Aorta (tissue), 5 donors: ENCODE data around the gene ME3. TPM values are rescaled to one million over a fixed set of nuclear protein-coding genes. Genes with fewer than 3 reads are reported as not detected.

Experiments used
- ATAC-seq: fragments of 200-7000 bp; cut with Tn5 transposase; one replicate; pipeline ENCODE4 v1.9.1; 2022; ENCODE audit warnings: moderate library complexity; ENCODE audit not compliant: low FRiP score
- DNase-seq, 2 donors: peaks; one replicate each; pipeline ENCODE4 v3.0.0-alpha.2; 2020
- H3K27ac ChIP-seq, 2 donors: one replicate each; pipeline ENCODE4 v1.5.1; 2013; ENCODE audit warnings: low read length in 2 of 2, mild to moderate bottlenecking in 2 of 2, moderate library complexity in 2 of 2, control low read depth in 1 of 2, inconsistent platforms in 1 of 2, low read depth in 1 of 2
- H3K27me3 ChIP-seq, 2 donors: one replicate each; pipeline ENCODE4 v1.6.1; 2013; ENCODE audit warnings: control low read depth in 1 of 2, low read length in 1 of 2, mild to moderate bottlenecking in 1 of 2, moderate library complexity in 1 of 2; ENCODE audit not compliant: insufficient read depth in 2 of 2, control insufficient read depth in 1 of 2
- H3K36me3 ChIP-seq, 2 donors: one replicate each; pipeline ENCODE4 v1.6.1; 2013; ENCODE audit warnings: control low read depth in 1 of 2, low read length in 1 of 2, mild to moderate bottlenecking in 1 of 2; ENCODE audit not compliant: insufficient read depth in 2 of 2, control insufficient read depth in 1 of 2
- H3K4me1 ChIP-seq, 2 donors: one replicate each; pipeline ENCODE4 v1.6.1; 2013; ENCODE audit warnings: low read length in 2 of 2, control low read depth in 1 of 2, mild to moderate bottlenecking in 1 of 2, moderate library complexity in 1 of 2; ENCODE audit not compliant: insufficient read depth in 2 of 2, control insufficient read depth in 1 of 2
- H3K4me3 ChIP-seq, 2 donors: one replicate each; pipeline ENCODE4 v1.5.1; 2013; ENCODE audit warnings: low read length in 2 of 2, control low read depth in 1 of 2, mild to moderate bottlenecking in 1 of 2
- H3K9me3 ChIP-seq: one replicate; pipeline ENCODE4 v1.6.1; 2013; ENCODE audit warnings: mild to moderate bottlenecking, low read length; ENCODE audit not compliant: control insufficient read depth
- WGBS, 2 donors: extraction: QIAGEN DNeasy Blood & Tissue Kit; methylation state at CpG; one replicate each; pipeline ENCODE4 v1.1.7; 2013; 5-methylcytosine and 5-hydroxymethylcytosine counted together
- intact Hi-C, 2 donors: fragments of 100-400 bp; cut with DNase I; formaldehyde crosslinking; loops; one replicate each; pipeline versions ENCODE4 v1.14.2 to v1.15.0; 2022
- polyA plus RNA-seq, 2 donors: library from polyadenylated mRNA; stranded (reverse); fragments of 200-250 nt; gene quantifications; one replicate each; pipeline ENCODE4 v1.2.3, GENCODE V29; 2013
- total RNA-seq, 2 donors: library from RNA; stranded (reverse); fragmentation: NEBNext Ultra II Directional; extraction: Animal tissue kit (Norgen Biotek cat#: 25700); gene quantifications; one replicate each; pipeline ENCODE4 v1.2.1, GENCODE V29; 2021
- donor health status: healthy with polysubstance abuse.
- donor health status: Bipolar disorder and iron deficiency.
- donor health status: DM: no; HTN: no; CAD: no.
- donor health status: DM: no; HTN: no; CAD: no.
- donor health status: DM: yes; HTN: yes; CAD: no.

ME3 gene
- total and polyA plus RNA-seq, 4 donors: 9.5 to 41.0 (median 28.6) TPM

- no peaks in the 10 kb centered on the region for H3K9me3 ChIP-seq
- H3K36me3 ChIP-seq: no peaks in the 10 kb centered on the region
- ATAC-seq (no peak), DNase-seq (no peak)
- H3K27me3 ChIP-seq: no peaks in the 10 kb centered on the region
- peak overlapping the region in 1 of 2 donors; percentile 6 for H3K27ac ChIP-seq
- H3K4me3 ChIP-seq: no peak overlapping the region
- H3K4me1 ChIP-seq: peaks cover 0 to 2% of the 10 kb centered on the region in 2 donors
- WGBS, 2 donors: 5 to 7% methylated on average over 2 of the region's 2 CpGs
- intact Hi-C loops: no loop called here
Observed at GRCh38 chr11:86675017-86675416, 2.6 kb upstream of the ME3 start.

GRCh38 chr11:86673872-86674750, 1.7 kb upstream of the ME3 start:
- Histone ChIP-seq H3K4me1 (peaks cover 0 to 2% of the 10 kb centered on the region in 2 donors), H3K36me3 (no peaks in the 10 kb centered on the region), H3K9me3 (no peaks in the 10 kb centered on the region), H3K4me3 (no peak overlapping the region), H3K27me3 (no peaks in the 10 kb centered on the region), H3K27ac (no peak overlapping the region)
- intact Hi-C loops: loop anchor here (5.0 kb wide), 2 partner anchors 42 to 128 kb away; partner anchors contain the start of gene PRSS23 (in 2 of the 2)
- DNase-seq (no peak), ATAC-seq (no peak)
- 95 to 96% methylated on average over 6 of the region's 6 CpGs for WGBS, 2 donors

GRCh38 chr11:86673055-86673843, 833 bp upstream of the ME3 start:
- Histone ChIP-seq H3K27ac (peak overlapping the region in 1 of 2 donors; percentile 32), H3K4me1 (peaks cover 0 to 3% of the 10 kb centered on the region in 2 donors), H3K36me3 (no peaks in the 10 kb centered on the region), H3K9me3 (no peaks in the 10 kb centered on the region), H3K4me3 (no peak overlapping the region), H3K27me3 (no peaks in the 10 kb centered on the region)
- no peak for ATAC-seq
- WGBS, 2 donors: 87% methylated on average over 8 of the region's 8 CpGs
- intact Hi-C loops: loop anchor here (5.0 kb wide), 2 partner anchors 41 to 129 kb away; partner anchors contain the start of gene PRSS23 (in 2 of the 2)
- DNase-seq: no peak

- no peaks in the 10 kb centered on the region for H3K9me3 ChIP-seq
- no peaks in the 10 kb centered on the region for H3K27me3 ChIP-seq
- 0% methylated on average over 21 to 33 of the region's 33 CpGs for WGBS, 2 donors
- DNase-seq (peak; percentile 83 to 93), ATAC-seq (peak; percentile 78)
- H3K27ac ChIP-seq: peak overlapping the region; percentile 50 to 92
- H3K4me1 ChIP-seq: peaks cover 0 to 3% of the 10 kb centered on the region in 2 donors
- peak overlapping the region; percentile 56 to 57 for H3K4me3 ChIP-seq
- intact Hi-C loops: loop anchor here (5.0 kb wide), 2 partner anchors 39 to 131 kb away; partner anchors contain the start of gene PRSS23 (in 2 of the 2)
- no peaks in the 10 kb centered on the region for H3K36me3 ChIP-seq
Observed at GRCh38 chr11:86671531-86672006, 847 bp downstream of the ME3 start.

GRCh38 chr11:86670911-86671310, 1.5 kb downstream of the ME3 start:
- intact Hi-C loops: loop anchor here (5.0 kb wide), 2 partner anchors 39 to 131 kb away; partner anchors contain the start of gene PRSS23 (in 2 of the 2)
- ATAC-seq (no peak), DNase-seq (no peak)
- peaks cover 0 to 8% of the 10 kb centered on the region in 2 donors for H3K4me1 ChIP-seq
- WGBS, 2 donors: 24 to 39% methylated on average over 3 of the region's 3 CpGs
- H3K4me3 ChIP-seq: peak overlapping the region; percentile 56 to 57
- no peaks in the 10 kb centered on the region for H3K9me3 ChIP-seq
- no peaks in the 10 kb centered on the region for H3K36me3 ChIP-seq
- no peak overlapping the region for H3K27ac ChIP-seq
- H3K27me3 ChIP-seq: no peaks in the 10 kb centered on the region

GRCh38 chr11:86670181-86670580, 2.2 kb downstream of the ME3 start:
- Histone ChIP-seq H3K36me3 (no peaks in the 10 kb centered on the region), H3K9me3 (no peaks in the 10 kb centered on the region), H3K4me3 (no peak overlapping the region), H3K4me1 (peaks cover 0 to 8% of the 10 kb centered on the region in 2 donors), H3K27ac (peak overlapping the region in 1 of 2 donors; percentile 20), H3K27me3 (no peaks in the 10 kb centered on the region)
- intact Hi-C loops: loop anchor here (5.0 kb wide), 2 partner anchors 38 to 132 kb away; partner anchors contain the start of gene PRSS23 (in 2 of the 2)
- no peak for DNase-seq
- WGBS, 2 donors: 66 to 74% methylated on average over 5 of the region's 5 CpGs
- no peak for ATAC-seq

- ATAC-seq: no peak
Observed at GRCh38 chr11:86669424-86669823, 3.0 kb downstream of the ME3 start.

GRCh38 chr11:86668929-86669328, 3.5 kb downstream of the ME3 start:
- Histone ChIP-seq H3K27ac (peak overlapping the region in 1 of 2 donors; percentile 56), H3K27me3 (no peaks in the 10 kb centered on the region), H3K9me3 (peaks cover 2% of the 10 kb centered on the region), H3K4me3 (no peak overlapping the region), H3K36me3 (peaks cover 0 to 4% of the 10 kb centered on the region in 2 donors), H3K4me1 (peaks cover 0 to 11% of the 10 kb centered on the region in 2 donors)
- intact Hi-C loops: no loop called here
- no peak for ATAC-seq
- no peak for DNase-seq

More at GRCh38 chr11:86669424-86669823, 3.0 kb downstream of the ME3 start:
- H3K9me3 ChIP-seq: peaks cover 2% of the 10 kb centered on the region
- peaks cover 0 to 11% of the 10 kb centered on the region in 2 donors for H3K4me1 ChIP-seq
- H3K27me3 ChIP-seq: no peaks in the 10 kb centered on the region
- intact Hi-C loops: no loop called here
- 48 to 56% methylated on average over 7 of the region's 7 CpGs for WGBS, 2 donors
- DNase-seq: no peak
- H3K36me3 ChIP-seq: peaks cover 0 to 3% of the 10 kb centered on the region in 2 donors
- H3K4me3 ChIP-seq: no peak overlapping the region
- peak overlapping the region in 1 of 2 donors; percentile 9 for H3K27ac ChIP-seq
